ENCODE data around the gene CADM2.

Gene CADM2

GRCh38 chr3:86046436-86047136 lies 1087.8 kb downstream of the CADM2 start:
- DNase-seq = no peak

DNA sequence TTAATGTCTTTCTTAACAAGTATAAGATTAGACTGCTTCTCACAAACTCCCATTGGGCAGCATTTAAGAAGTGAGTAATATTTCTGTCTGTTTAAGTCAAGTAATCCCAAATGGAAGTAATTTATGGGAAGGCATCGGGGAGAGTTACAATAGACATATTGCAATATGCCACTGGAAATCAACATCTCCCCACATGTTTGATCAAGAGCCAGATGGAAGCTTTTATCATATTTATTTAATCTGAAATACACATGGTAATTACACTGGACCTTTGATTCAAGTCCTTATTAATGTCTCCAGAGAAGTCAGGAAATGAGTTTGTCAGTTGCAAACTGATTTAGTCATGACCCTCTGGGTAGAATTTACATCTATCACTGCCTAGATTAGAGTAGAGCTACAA lies 1088.4 kb downstream of the CADM2 start:
- no peak for DNase-seq

- DNase-seq = no peak
These were observed 1092.3 kb downstream of the CADM2 start for GRCh38 chr3:86051058-86051457.

DNA sequence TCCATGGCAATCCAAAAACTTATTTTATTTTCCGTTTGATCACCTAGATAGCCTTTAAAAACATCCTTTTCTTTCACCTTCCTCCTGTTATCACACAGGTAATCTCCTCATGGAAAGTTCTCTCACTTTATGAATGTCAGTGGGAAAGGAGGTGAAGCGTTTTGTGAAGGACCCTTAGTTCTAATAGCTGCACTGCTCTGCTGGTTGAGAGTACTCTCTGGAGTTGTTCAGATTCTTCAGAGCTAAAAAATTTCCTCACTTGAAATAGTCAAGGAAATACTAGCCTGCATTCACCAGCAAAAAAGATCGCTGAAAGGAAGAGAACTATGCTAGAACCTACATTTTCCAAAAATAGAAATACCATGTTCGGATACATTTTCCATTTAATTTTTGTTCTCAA lies 1097.2 kb downstream of the CADM2 start:
- DNase-seq = no peak

DNA sequence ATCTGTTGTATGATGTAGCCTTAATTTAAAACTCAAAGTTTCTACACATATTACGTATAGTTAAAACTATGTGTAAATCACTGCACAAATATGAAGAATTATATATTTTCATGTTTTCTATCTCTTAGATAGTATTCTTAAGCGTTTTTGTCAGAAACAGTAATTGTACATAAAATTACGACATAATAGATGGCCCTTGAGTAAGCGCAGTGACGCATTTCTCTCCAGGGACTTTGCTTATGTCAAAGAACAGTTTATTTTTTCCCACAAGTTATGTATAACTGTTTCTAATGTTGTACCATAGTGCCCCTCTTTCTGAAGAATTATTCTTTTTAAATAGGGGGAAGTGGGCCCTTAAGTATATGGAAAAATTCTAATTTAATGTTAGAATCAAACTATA lies 1098.2 kb downstream of the CADM2 start:
- DNase-seq = no peak

GRCh38 chr3:86073799-86074198 lies 1115.0 kb downstream of the CADM2 start:
- no peak for DNase-seq

DNA sequence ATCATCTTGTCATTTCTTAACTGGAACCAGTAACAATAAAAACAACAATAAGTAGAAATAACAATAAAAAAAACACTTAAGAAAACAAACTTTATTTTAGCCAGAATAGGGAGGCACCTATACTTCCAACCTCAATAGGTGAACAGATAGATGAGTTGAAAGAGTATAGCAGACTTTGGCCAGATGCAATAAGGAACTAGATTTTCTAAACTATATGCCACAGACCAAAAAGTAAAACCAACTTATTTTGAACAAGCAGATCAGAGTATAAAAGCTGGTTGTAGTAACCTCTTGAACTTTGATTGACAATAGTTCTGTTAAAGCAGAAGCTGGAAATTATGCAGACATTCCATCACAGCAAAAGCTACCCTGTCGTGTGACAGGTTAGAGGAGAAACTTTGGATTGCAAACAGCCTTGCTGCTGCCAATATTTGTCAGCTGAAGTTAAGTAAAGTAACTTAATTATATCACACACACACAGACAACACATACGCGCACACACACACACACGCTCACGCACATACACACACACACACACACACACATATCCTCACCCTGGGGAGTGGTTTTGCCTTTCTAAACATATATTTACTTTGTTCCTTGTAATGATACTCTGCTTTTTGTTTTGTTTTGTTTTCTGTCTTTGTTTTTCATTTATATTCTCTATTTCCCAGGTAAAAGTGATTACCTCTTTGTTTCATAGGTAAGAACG lies 1128.5 kb downstream of the CADM2 start:
- no peak for DNase-seq

GRCh38 chr3:86104154-86104553 lies 1145.4 kb downstream of the CADM2 start:
- no peak for DNase-seq

- DNase-seq = no peak
These were observed 1150.6 kb downstream of the CADM2 start for GRCh38 chr3:86109434-86109833.
